MCF 10A (cell line): ENCODE measurements around the gene ABCC8. TPM values are rescaled to one million over a fixed set of nuclear protein-coding genes. Genes with fewer than 3 reads are reported as not detected.

Experiments
- BruUV-seq: library from RNA; stranded (reverse); fragments of 400-500 nt; replicated peaks from 2 replicates; lab custom pipeline; 2021; lab: Mats Ljungman, UMichigan
- CTCF ChIA-PET: fragments of 300-600 bp; sonication (Branson Sonifier 250); formaldehyde crosslinking; extraction: SDS; loops from one replicate; lab custom pipeline; 2021; ENCODE audit warnings: antibody characterized with exemption, inconsistent platforms; lab: Yijun Ruan, JAX
- POLR2A ChIA-PET: fragments of 300-600, 350-650 bp; sonication (Branson Sonifier 250); formaldehyde crosslinking; extraction: SDS; loops from one replicate; lab custom pipeline; 2020; ENCODE audit warnings: antibody characterized with exemption, inconsistent platforms; lab: Yijun Ruan, JAX
- DNase-seq: peaks from one replicate; pipeline ENCODE4 v3.0.0-alpha.2; 2018; ENCODE audit not compliant: unreplicated experiment
- H3K27ac Mint-ChIP-seq: one replicate; pipeline ENCODE4 v1.8.0; 2022; ENCODE audit warnings: mild to moderate bottlenecking, low read depth, mixed read lengths; ENCODE audit not compliant: unreplicated experiment
- H3K27me3 Mint-ChIP-seq: one replicate; pipeline ENCODE4 v1.8.0; 2022; ENCODE audit warnings: mixed read lengths; ENCODE audit not compliant: insufficient read depth, unreplicated experiment
- H3K36me3 Mint-ChIP-seq: one replicate; pipeline ENCODE4 v1.8.0; 2022; ENCODE audit warnings: mild to moderate bottlenecking, moderate library complexity, mixed read lengths; ENCODE audit not compliant: insufficient read depth, unreplicated experiment
- H3K4me1 Mint-ChIP-seq: one replicate; pipeline ENCODE4 v1.8.0; 2022; ENCODE audit warnings: mixed read lengths; ENCODE audit not compliant: insufficient read depth, unreplicated experiment
- H3K4me3 Mint-ChIP-seq: one replicate; pipeline ENCODE4 v1.8.0; 2022; ENCODE audit warnings: mild to moderate bottlenecking, moderate library complexity, mixed read lengths; ENCODE audit not compliant: unreplicated experiment
- H3K9me3 Mint-ChIP-seq: one replicate; pipeline ENCODE4 v1.8.0; 2022; ENCODE audit warnings: mixed read lengths; ENCODE audit not compliant: unreplicated experiment
- CTCF ChIP-seq: fragments of 200-600 bp; IDR thresholded peaks from one replicate; pipeline ENCODE4 v1.8.0; 2022; ENCODE audit warnings: antibody characterized with exemption, mild to moderate bottlenecking; ENCODE audit not compliant: unreplicated experiment
- intact Hi-C: fragments of 100-400 bp; cut with micrococcal nuclease; formaldehyde crosslinking; loops from 2 replicates; pipeline ENCODE4 v1.14.1; 2022
- total RNA-seq: library from RNA; stranded (reverse); gene quantifications from 2 replicates; pipeline ENCODE4 v1.2.3, GENCODE V29; 2022

ABCC8 gene
- total RNA-seq, 1 experiment from 2014 or later = not detected

- no peak for TF ChIP-seq CTCF
- ChIA-PET POLR2A (no interaction called here), CTCF (interaction anchor here (0.6 to 0.7 kb wide), 3 partner anchors 9 to 94 kb away, joined by 3 to 4 read pairs (median 3); no protein-coding TSS in a partner anchor)
- peaks cover 24% of the 10 kb centered on the region for H3K27me3 Mint-ChIP-seq
- DNase-seq = no peak
- H3K36me3 Mint-ChIP-seq = no peaks in the 10 kb centered on the region
- BruUV-seq = no TSS peak
- no peak overlapping the region for H3K27ac Mint-ChIP-seq
- no peaks in the 10 kb centered on the region for H3K4me1 Mint-ChIP-seq
- intact Hi-C loops = no loop called here
- no peak overlapping the region for H3K4me3 Mint-ChIP-seq
- H3K9me3 Mint-ChIP-seq = no peaks in the 10 kb centered on the region
Observed at GRCh38 chr11:17410606-17411379, 65.9 kb downstream of the ABCC8 start.

GRCh38 chr11:17408641-17409040, 68.0 kb downstream of the ABCC8 start:
- BruUV-seq = no TSS peak
- Mint-ChIP-seq H3K4me1 (no peaks in the 10 kb centered on the region), H3K36me3 (no peaks in the 10 kb centered on the region), H3K9me3 (no peaks in the 10 kb centered on the region), H3K4me3 (no peak overlapping the region), H3K27me3 (peaks cover 10% of the 10 kb centered on the region), H3K27ac (no peak overlapping the region)
- ChIA-PET CTCF (interaction anchor here (0.6 to 1.0 kb wide), 3 partner anchors 20 to 658 kb away, joined by 3 to 4 read pairs (median 3); partner anchors contain the start of gene KCNJ11), POLR2A (no interaction called here)
- no peak for DNase-seq
- TF ChIP-seq CTCF = no peak
- intact Hi-C loops = no loop called here

GRCh38 chr11:17408026-17408425, 68.6 kb downstream of the ABCC8 start:
- H3K4me1 Mint-ChIP-seq = no peaks in the 10 kb centered on the region
- TF ChIP-seq CTCF = no peak
- intact Hi-C loops = no loop called here
- no TSS peak for BruUV-seq
- POLR2A ChIA-PET = no interaction called here
- no peaks in the 10 kb centered on the region for H3K36me3 Mint-ChIP-seq
- H3K27ac Mint-ChIP-seq = no peak overlapping the region
- H3K27me3 Mint-ChIP-seq = peaks cover 4% of the 10 kb centered on the region
- H3K9me3 Mint-ChIP-seq = no peaks in the 10 kb centered on the region
- no peak for DNase-seq
- H3K4me3 Mint-ChIP-seq = no peak overlapping the region
- CTCF ChIA-PET = interaction anchor here (0.6 to 0.9 kb wide), 3 partner anchors 19 to 24 kb away, joined by 3 to 4 read pairs (median 3); partner anchors contain the start of gene KCNJ11

GRCh38 chr11:17407575-17407974, 69.1 kb downstream of the ABCC8 start:
- no peaks in the 10 kb centered on the region for H3K36me3 Mint-ChIP-seq
- POLR2A ChIA-PET = no interaction called here
- H3K4me1 Mint-ChIP-seq = no peaks in the 10 kb centered on the region
- H3K27ac Mint-ChIP-seq = no peak overlapping the region
- TF ChIP-seq CTCF = no peak
- no TSS peak for BruUV-seq
- no peaks in the 10 kb centered on the region for H3K9me3 Mint-ChIP-seq
- no peaks in the 10 kb centered on the region for H3K27me3 Mint-ChIP-seq
- intact Hi-C loops = no loop called here
- no peak for DNase-seq
- CTCF ChIA-PET = interaction anchor here (0.6 to 0.8 kb wide), 2 partner anchors 21 to 24 kb away, joined by 3 to 4 read pairs; no protein-coding TSS in a partner anchor
- H3K4me3 Mint-ChIP-seq = no peak overlapping the region
